Kidney (tissue), 14 donors: ENCODE data around the gene EFCAB6. TPM values are rescaled to one million over a fixed set of nuclear protein-coding genes. Genes with fewer than 3 reads are reported as not detected.

Source experiments
- DNase-seq, 5 donors: peaks; one replicate each; pipeline ENCODE4 v3.0.0-alpha.2; 2013 to 2020
- FAIRE-seq: peaks from 2 replicates; lab custom pipeline; 2012; peaks lifted over from hg19 to GRCh38; lab: Jason Lieb, UNC
- H3K27ac ChIP-seq, 2 donors: one replicate each; pipeline ENCODE4 v1.7.0; 2013; ENCODE audit warnings: low read depth in 2 of 2, low read length in 2 of 2, inconsistent platforms in 1 of 2
- H3K27me3 ChIP-seq: one replicate; pipeline ENCODE4 v1.7.1; 2013; ENCODE audit warnings: low read length, inconsistent platforms; ENCODE audit not compliant: control insufficient read depth, insufficient read depth
- H3K36me3 ChIP-seq, 3 donors: one replicate each; pipeline versions ENCODE4 v1.7.0 to v1.7.1; 2013; ENCODE audit warnings: low read length in 3 of 3, control low read depth in 1 of 3, inconsistent platforms in 1 of 3; ENCODE audit not compliant: insufficient read depth in 3 of 3, control insufficient read depth in 2 of 3
- H3K4me1 ChIP-seq, 3 donors: one replicate each; pipeline versions ENCODE4 v1.7.0 to v1.7.1; 2013; ENCODE audit warnings: low read length in 3 of 3, inconsistent platforms in 1 of 3, low read depth in 1 of 3; ENCODE audit not compliant: control insufficient read depth in 2 of 3, insufficient read depth in 2 of 3
- H3K4me3 ChIP-seq, 3 donors: one replicate each; pipeline versions ENCODE4 v1.7.0 to v1.8.1; 2013; ENCODE audit warnings: low read length in 3 of 3, control low read depth in 1 of 3, inconsistent platforms in 1 of 3
- H3K9ac ChIP-seq, 3 donors: one replicate each; pipeline versions ENCODE4 v1.7.0 to v1.7.1; 2013; ENCODE audit warnings: low read length in 3 of 3, control low read depth in 1 of 3, inconsistent platforms in 1 of 3
- H3K9me3 ChIP-seq, 3 donors: one replicate each; pipeline versions ENCODE4 v1.7.0 to v1.7.1; 2013; ENCODE audit warnings: low read length in 3 of 3, control low read depth in 1 of 3, inconsistent platforms in 1 of 3; ENCODE audit not compliant: control insufficient read depth in 2 of 3, insufficient read depth in 1 of 3
- CTCF ChIP-seq: IDR thresholded peaks from 3 replicates; pipeline ENCODE4 v1.5.1; 2012; ENCODE audit warnings: mild to moderate bottlenecking, moderate library complexity, borderline replicate concordance; ENCODE audit not compliant: insufficient read depth; ENCODE audit errors: extremely low read depth
- intact Hi-C: fragments of 100-400 bp; cut with DNase I; formaldehyde crosslinking; loops from one replicate; pipeline ENCODE4 v1.11.1; 2022
- polyA plus RNA-seq: library from polyadenylated mRNA; stranded (reverse); fragments of 350-450 nt; fragmentation: Illumina TruSeq; extraction: RNeasy Lipid Tissue Mini Kit (QIAGEN cat#74804); gene quantifications from one replicate; pipeline ENCODE4 v1.2.3, GENCODE V29; 2014; ENCODE audit warnings: low read depth, low replicate concordance; ENCODE audit not compliant: insufficient read depth
- total RNA-seq: library from RNA; stranded (reverse); fragmentation: NEBNext Ultra II Directional; extraction: Animal tissue kit (Norgen Biotek cat#: 25700); gene quantifications from one replicate; pipeline ENCODE4 v1.2.1, GENCODE V29; 2021
- donor health status: control.
- donor health status: control.
- donor health status: control.
- donor health status: control.
- donor health status: control.
- donor health status: DM: yes; HTN: yes; CAD: no.
- donor health status: Normal renal cell carcinoma (clear cell type).

Gene EFCAB6
- total and polyA plus RNA-seq, 2 donors from 2014 or later: 1.5 to 11.8 TPM

GRCh38 chr22:43720716-43721115 is 91.4 kb downstream of the EFCAB6 start:
- H3K4me1 ChIP-seq: no peaks in the 10 kb centered on the region
- no peaks in the 10 kb centered on the region for H3K9me3 ChIP-seq
- no peak overlapping the region for H3K27ac ChIP-seq
- no peaks in the 10 kb centered on the region for H3K36me3 ChIP-seq
- intact Hi-C loops: no loop called here
- DNase-seq (no peak), FAIRE-seq (no peak)
- H3K27me3 ChIP-seq: no peaks in the 10 kb centered on the region
- H3K4me3 ChIP-seq: no peak overlapping the region
- TF ChIP-seq CTCF: no peak
- no peak overlapping the region for H3K9ac ChIP-seq

- Histone ChIP-seq H3K4me1 (no peaks in the 10 kb centered on the region), H3K36me3 (peaks cover 0 to 2% (median 0%) of the 10 kb centered on the region in 3 donors), H3K9me3 (no peaks in the 10 kb centered on the region), H3K27ac (no peak overlapping the region), H3K9ac (no peak overlapping the region), H3K4me3 (no peak overlapping the region), H3K27me3 (no peaks in the 10 kb centered on the region)
- no peak for TF ChIP-seq CTCF
- intact Hi-C loops: no loop called here
- FAIRE-seq: no peak
- DNase-seq: no peak
These were observed 98.0 kb downstream of the EFCAB6 start for GRCh38 chr22:43714104-43714503.

GRCh38 chr22:43711681-43712080 is 100.4 kb downstream of the EFCAB6 start:
- FAIRE-seq: no peak
- Histone ChIP-seq H3K27me3 (no peaks in the 10 kb centered on the region), H3K9me3 (no peaks in the 10 kb centered on the region), H3K36me3 (peaks cover 0 to 2% (median 0%) of the 10 kb centered on the region in 3 donors), H3K9ac (no peak overlapping the region), H3K27ac (no peak overlapping the region), H3K4me1 (no peaks in the 10 kb centered on the region), H3K4me3 (no peak overlapping the region)
- no peak for DNase-seq
- no peak for TF ChIP-seq CTCF
- intact Hi-C loops: no loop called here

- no peak for DNase-seq
- no peaks in the 10 kb centered on the region for H3K36me3 ChIP-seq
- no peak for FAIRE-seq
- H3K27me3 ChIP-seq: no peaks in the 10 kb centered on the region
- H3K9me3 ChIP-seq: peaks cover 1 to 18% (median 3%) of the 10 kb centered on the region in 3 donors
- H3K4me1 ChIP-seq: no peaks in the 10 kb centered on the region
- TF ChIP-seq CTCF: no peak
- H3K4me3 ChIP-seq: no peak overlapping the region
- intact Hi-C loops: no loop called here
- no peak overlapping the region for H3K27ac ChIP-seq
- H3K9ac ChIP-seq: no peak overlapping the region
These were observed 104.5 kb downstream of the EFCAB6 start for GRCh38 chr22:43707648-43708047.
